Stimulated activated naive CD8-positive, alpha-beta T cell treated with anti-CD3 and anti-CD28 coated beads, Interleukin-15, amount 100 ng/mL, for 72 hours (primary cell): ENCODE results near the gene JAK1.
A peak's percentile ranks its signal among the peaks of the same experiment; 100 is the strongest.

Experiments
- ATAC-seq: fragments of 150-1000 bp; cut with Tn5 transposase; 2 replicates; pipeline ENCODE4 v1.10.0; 2021; ENCODE audit warnings: mild to moderate bottlenecking, moderate library complexity
- DNase-seq, 2 donors: peaks; one replicate each; pipeline ENCODE4 v3.0.0; 2021 to 2022
- H3K27ac Mint-ChIP-seq, 2 donors: one replicate each; pipeline ENCODE4 v1.8.0; 2022; ENCODE audit warnings: mild to moderate bottlenecking in 2 of 2, mixed read lengths in 2 of 2, moderate library complexity in 2 of 2
- H3K27me3 Mint-ChIP-seq: one replicate; pipeline ENCODE4 v1.8.0; 2022; ENCODE audit warnings: mixed read lengths
- H3K4me1 Mint-ChIP-seq: one replicate; pipeline ENCODE4 v1.8.0; 2022; ENCODE audit warnings: mild to moderate bottlenecking, mixed read lengths
- H3K4me3 Mint-ChIP-seq, 2 donors: one replicate each; pipeline ENCODE4 v1.8.0; 2022; ENCODE audit warnings: mild to moderate bottlenecking in 2 of 2, mixed read lengths in 2 of 2, moderate library complexity in 1 of 2
- H3K9me3 Mint-ChIP-seq, 2 donors: one replicate each; pipeline ENCODE4 v1.8.0; 2022; ENCODE audit warnings: mixed read lengths in 2 of 2

JAK1 gene

DNA sequence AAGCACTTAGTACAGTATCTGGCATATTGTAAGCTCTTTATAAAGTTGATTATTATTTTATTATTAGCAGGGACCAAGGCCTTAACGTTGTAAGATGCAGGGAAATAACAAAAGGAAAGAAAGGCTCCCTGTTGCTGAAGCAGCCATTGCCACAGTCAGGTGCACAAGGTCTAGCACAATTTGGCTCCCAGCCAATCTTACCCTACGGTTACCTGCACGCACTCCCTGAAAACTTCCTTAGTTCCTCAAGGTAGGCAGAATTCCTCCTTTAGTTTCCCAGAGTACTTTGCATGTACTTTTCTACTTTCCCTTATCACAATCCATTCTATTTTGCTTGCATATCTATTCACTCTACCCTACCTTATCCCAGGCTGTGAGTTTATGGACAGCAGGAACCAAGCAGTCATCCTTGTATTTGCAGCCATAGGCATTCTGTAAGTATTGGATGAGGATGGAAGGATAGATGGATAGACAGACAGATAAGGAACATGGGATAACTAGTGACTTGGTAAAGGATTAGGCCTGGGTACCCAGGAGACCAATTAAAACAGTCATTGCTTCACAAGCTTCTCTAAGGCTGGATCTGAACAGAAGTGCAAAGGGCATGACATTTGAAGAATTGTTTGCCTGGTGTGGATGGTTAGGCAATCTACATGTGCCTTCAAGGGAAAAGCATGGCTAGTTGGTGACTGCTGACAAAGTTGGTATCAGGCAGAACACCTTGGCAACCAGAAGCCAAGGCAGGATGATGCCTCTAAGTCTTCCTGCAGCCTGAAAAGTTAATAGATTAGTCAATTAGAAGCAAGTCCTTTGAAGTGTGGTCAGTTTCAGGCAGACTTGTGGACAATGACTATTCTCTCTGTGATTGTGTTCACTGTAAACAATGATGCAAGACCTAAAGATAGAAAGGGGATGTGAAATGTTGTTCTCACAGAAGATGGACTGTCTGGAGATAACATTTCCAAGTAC is 20.8 kb upstream of the JAK1 start:
- Mint-ChIP-seq H3K4me1 (peaks cover 20% of the 10 kb centered on the region), H3K27ac (peak overlapping the region in 1 of 2 donors; percentile 33), H3K27me3 (no peaks in the 10 kb centered on the region), H3K4me3 (no peak overlapping the region), H3K9me3 (no peaks in the 10 kb centered on the region)
- ATAC-seq (peak; percentile 94), DNase-seq (peak in 1 of 2 donors; percentile 32)

DNA sequence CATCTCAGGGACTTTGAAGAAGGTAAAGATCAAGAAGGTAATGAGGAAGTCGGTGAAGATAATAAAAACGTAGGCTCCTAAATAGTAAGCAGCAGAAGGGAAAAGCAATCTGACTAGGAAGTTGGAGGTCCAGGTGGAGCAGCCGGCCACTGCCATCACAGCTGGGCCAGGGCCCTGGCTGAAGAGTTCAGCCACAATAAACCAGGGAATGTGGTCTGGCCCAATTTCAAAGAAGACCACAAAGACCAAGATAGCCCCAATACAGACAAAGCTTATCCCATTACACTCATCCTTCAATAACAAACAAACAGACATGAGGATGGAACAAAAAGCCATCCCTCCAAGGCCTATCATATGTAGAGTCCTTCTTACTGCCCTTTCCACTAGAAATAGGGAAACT is 18.4 kb upstream of the JAK1 start:
- Mint-ChIP-seq H3K9me3 (no peaks in the 10 kb centered on the region), H3K4me3 (no peak overlapping the region), H3K27ac (no peak overlapping the region), H3K27me3 (no peaks in the 10 kb centered on the region), H3K4me1 (peaks cover 37% of the 10 kb centered on the region)
- no peak for ATAC-seq
- DNase-seq: no peak

DNA sequence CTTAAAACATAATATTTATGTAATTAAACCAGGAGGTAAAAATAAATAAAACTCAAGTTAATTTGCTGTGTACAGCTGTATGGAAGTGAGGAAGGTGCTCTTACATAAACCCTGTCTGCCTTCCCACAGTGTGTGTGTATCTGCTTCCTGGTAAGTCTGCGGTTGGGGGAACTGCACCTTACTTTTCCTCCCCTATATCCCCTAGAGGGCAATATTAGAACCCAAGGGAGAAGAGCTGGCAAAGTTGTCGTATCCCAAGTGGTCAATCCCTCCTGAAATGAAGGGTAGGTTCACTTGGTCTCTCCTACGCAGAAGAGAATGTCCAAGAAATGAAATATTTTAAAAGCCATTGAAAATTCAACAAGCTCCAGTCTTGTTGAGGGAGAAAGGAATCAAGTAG is 17.8 kb upstream of the JAK1 start:
- Mint-ChIP-seq H3K27me3 (no peaks in the 10 kb centered on the region), H3K4me3 (no peak overlapping the region)

DNA sequence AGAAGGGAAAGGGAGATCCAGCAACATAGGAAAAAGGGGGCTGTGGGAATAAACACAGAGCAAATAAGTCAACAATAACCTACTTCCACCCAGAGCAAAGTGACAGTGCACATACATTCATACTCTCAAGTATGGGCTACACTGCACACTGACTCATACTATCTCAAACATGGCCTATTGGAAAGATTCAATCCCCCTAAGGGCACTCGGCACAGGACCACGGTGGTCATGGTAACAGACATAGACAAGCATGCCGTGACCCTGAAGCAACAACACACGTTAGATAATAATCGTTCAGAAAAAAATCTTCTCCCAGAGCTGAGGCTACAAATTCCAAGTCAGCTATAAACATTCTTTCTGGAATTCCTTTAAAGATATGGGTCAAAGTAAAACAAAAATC is 16.8 kb upstream of the JAK1 start:
- H3K27ac Mint-ChIP-seq: no peak overlapping the region
- DNase-seq (no peak), ATAC-seq (no peak)
- peaks cover 37% of the 10 kb centered on the region for H3K4me1 Mint-ChIP-seq
- no peaks in the 10 kb centered on the region for H3K9me3 Mint-ChIP-seq
- no peak overlapping the region for H3K4me3 Mint-ChIP-seq
- H3K27me3 Mint-ChIP-seq: no peaks in the 10 kb centered on the region

More for the DNA sequence above, 17.8 kb upstream of the JAK1 start:
- ATAC-seq: no peak
- no peak overlapping the region for H3K27ac Mint-ChIP-seq
- peaks cover 37% of the 10 kb centered on the region for H3K4me1 Mint-ChIP-seq
- no peaks in the 10 kb centered on the region for H3K9me3 Mint-ChIP-seq
- no peak for DNase-seq

DNA sequence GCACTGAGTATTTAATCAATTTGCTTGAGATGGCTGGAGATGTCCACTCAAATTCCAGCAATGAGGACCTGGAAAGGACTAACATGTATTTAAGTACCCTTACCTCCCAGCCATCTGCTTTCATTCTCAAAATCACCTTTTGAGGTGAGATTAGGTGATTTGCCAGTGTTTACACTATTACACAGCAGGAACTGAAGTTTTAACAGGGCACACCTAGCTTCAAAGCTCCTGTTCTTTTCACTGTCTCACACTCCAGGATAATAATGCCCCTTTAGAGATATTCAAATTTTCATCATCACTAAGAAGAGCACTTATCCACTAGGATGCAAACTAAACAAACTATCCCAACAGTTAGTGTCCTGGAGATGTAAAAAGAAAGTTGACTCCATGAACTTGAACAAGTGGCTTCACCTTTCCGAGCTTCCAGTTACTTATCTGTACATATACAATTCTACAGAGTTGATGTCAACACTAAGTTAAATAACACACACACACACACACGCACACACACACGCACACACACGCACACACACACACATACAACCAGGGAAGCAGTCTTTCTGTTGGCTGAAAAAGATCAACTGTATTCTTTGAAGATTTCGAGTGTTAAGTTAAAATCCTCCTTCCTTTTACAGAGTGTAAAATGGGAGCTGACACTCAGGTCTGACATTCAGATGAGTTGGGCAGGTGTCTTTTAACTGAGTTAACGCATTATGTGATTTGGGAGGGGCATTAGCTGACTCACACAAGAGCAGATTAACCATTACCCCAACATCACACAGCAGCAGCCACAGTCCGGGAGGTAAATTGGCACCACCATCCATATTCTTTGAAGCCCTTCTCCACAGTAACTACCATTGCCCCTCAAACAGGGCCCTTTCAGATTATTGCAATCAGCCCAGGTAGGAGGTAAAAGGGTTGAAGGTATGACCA is 15.5 kb upstream of the JAK1 start:
- Mint-ChIP-seq H3K27ac (no peak overlapping the region), H3K4me3 (no peak overlapping the region)

DNA sequence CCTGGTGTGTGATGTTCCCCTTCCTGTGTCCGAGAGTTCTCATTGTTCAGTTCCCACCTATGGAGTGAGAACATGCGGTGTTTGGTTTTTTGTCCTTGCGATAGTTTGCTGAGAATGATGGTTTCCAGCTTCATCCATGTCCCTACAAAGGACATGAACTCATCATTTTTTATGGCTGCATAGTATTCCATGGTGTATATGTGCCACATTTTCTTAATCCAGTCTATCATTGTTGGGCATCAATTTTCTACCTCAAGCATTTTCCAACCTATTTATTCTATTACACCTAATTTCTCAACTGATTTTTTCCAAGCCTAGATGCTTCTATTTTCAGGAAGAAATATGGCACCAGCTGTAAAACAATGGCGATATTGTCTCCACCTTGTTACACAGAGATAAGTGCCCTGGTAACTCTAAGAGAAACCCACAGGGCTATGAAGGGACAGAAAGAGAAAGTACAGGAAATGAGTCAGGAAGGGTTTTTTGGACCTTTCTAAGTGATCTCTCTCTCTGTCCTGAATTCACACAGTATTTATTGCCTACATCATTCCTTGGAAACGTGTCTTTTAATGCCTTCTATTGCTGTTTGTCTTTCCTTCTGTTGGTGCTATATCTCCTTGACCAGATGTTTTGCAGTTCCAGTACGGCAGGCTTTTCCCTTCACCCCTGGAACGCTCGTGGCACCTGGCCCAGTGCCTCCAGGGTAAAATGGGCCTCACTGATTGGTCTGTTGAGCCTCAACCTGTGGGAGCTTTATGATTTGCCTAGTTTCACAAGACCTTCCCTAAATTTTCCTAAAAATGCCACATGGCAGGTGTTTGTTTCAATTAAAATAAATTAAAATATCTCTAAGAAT is 14.6 kb upstream of the JAK1 start:
- Mint-ChIP-seq H3K9me3 (no peaks in the 10 kb centered on the region), H3K4me3 (peak overlapping the region; percentile 9 to 36), H3K27me3 (no peaks in the 10 kb centered on the region), H3K27ac (no peak overlapping the region), H3K4me1 (peaks cover 37% of the 10 kb centered on the region)
- ATAC-seq: peak; percentile 91
- DNase-seq: no peak

More for the DNA sequence above, 15.5 kb upstream of the JAK1 start:
- ATAC-seq: no peak
- no peaks in the 10 kb centered on the region for H3K27me3 Mint-ChIP-seq
- no peak for DNase-seq
- no peaks in the 10 kb centered on the region for H3K9me3 Mint-ChIP-seq
- peaks cover 37% of the 10 kb centered on the region for H3K4me1 Mint-ChIP-seq

DNA sequence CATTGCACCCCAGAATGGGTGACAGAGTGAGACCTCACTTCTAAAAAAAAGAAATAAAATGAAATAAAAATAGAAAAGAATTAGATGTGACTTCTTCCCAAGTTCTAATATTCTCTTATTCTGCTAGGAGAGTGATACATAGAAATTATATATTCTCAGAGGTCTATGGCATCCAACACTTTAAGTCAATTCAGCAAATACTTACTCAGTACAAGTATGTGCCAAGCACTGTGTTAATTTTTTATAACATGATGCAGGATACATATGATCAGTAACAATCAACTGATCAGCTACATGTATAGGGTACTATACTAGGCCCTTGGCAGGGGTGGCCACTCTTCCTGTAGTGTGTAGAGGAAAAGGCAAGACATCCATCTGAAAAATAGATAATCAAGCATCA is 13.0 kb upstream of the JAK1 start:
- peaks cover 29% of the 10 kb centered on the region for H3K4me1 Mint-ChIP-seq
- no peak for DNase-seq
- no peaks in the 10 kb centered on the region for H3K27me3 Mint-ChIP-seq
- H3K9me3 Mint-ChIP-seq: no peaks in the 10 kb centered on the region
- H3K27ac Mint-ChIP-seq: no peak overlapping the region
- H3K4me3 Mint-ChIP-seq: no peak overlapping the region
- ATAC-seq: no peak

DNA sequence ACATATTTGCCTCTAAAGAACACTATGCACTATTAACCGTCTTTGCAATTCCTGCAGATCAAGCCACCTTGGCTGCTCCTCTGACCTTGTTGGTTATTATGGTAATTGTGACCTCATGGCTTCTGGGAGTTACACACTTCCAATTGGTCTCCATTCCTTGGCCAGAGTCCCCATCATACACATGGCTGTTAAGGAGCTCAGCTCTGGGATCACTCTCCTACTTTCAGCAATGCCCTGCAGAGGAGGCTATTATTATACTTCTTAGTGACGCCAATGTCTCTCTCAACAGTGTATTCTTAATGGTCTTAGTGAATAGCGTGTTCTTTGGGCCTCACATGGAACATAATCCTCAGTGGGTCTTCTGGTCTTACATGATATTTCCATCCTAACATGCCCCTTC is 10.0 kb upstream of the JAK1 start:
- ATAC-seq (no peak), DNase-seq (no peak)
- Mint-ChIP-seq H3K27me3 (no peaks in the 10 kb centered on the region), H3K9me3 (no peaks in the 10 kb centered on the region), H3K4me1 (peaks cover 8% of the 10 kb centered on the region), H3K27ac (no peak overlapping the region), H3K4me3 (no peak overlapping the region)

DNA sequence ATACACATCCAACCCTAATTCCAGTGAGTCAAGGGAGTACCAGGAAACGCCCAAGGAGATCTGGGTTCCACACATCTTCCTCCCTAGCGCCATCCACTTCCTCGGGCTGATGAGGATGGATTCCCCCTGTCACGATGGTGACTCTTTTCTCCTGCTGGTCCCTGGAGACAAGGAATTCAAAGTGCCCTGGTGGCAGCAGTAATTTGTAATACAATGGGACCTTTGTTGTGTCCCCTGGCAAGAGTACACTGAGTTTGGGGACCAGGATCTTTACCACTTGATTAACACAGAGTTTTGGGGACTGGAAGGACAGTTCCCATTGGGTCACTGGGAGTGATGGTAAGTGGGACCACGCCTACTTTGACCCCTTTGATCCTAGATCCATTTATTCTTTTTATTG is 9.4 kb upstream of the JAK1 start:
- Mint-ChIP-seq H3K9me3 (no peaks in the 10 kb centered on the region), H3K4me1 (peaks cover 2% of the 10 kb centered on the region), H3K4me3 (no peak overlapping the region), H3K27me3 (no peaks in the 10 kb centered on the region), H3K27ac (no peak overlapping the region)
- DNase-seq: no peak
- ATAC-seq: no peak

DNA sequence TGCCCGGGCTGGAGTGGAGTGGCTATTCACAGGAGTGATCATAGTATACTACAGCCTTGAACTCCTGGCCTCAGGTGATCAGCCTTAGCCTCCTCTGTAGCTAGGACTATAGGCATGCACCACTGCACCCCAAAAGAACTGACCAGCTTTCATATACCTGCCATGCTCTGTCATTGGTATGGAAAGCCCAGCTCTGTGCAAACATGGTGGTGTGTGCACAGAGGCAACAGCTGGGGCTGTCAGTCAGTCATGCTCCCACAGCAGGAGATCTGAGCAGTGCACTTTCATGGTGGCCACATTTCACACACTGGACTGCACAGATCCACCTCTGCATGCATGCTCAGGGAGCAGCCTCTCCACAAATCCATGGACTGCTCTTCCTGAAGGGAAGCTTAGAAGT is 8.8 kb upstream of the JAK1 start:
- no peak overlapping the region for H3K4me3 Mint-ChIP-seq
- ATAC-seq (peak; percentile 23), DNase-seq (no peak)
- H3K27me3 Mint-ChIP-seq: no peaks in the 10 kb centered on the region
- no peaks in the 10 kb centered on the region for H3K9me3 Mint-ChIP-seq
- H3K27ac Mint-ChIP-seq: no peak overlapping the region
- H3K4me1 Mint-ChIP-seq: no peaks in the 10 kb centered on the region

DNA sequence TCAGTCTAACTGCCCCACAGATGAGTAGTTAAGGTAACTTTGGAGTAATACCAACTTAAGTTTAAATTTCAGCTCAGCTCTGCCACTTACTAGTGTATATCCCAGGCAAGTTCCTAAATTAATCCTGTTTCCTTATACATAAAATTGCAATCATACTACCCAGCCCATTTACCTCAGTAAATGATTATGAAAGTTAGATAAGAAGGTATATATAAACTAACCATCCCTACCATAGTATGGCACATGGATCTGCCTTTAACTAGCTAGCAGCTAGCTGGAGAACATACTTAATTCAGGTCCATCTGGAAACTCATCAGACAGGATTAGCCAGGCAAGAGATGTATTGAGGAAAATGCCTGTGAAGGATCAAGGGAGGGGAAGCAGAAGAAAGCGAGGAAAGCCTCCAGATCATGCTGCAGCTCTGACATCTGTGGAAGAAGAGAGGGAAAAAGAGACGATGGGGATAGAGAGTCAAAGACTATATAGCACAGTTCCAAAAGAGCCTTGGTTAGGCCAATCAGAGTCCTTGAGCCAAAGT is 8.0 kb upstream of the JAK1 start:
- H3K27ac Mint-ChIP-seq: no peak overlapping the region
- no peaks in the 10 kb centered on the region for H3K9me3 Mint-ChIP-seq
- no peaks in the 10 kb centered on the region for H3K4me1 Mint-ChIP-seq
- no peak overlapping the region for H3K4me3 Mint-ChIP-seq
- H3K27me3 Mint-ChIP-seq: no peaks in the 10 kb centered on the region
- DNase-seq (no peak), ATAC-seq (no peak)

DNA sequence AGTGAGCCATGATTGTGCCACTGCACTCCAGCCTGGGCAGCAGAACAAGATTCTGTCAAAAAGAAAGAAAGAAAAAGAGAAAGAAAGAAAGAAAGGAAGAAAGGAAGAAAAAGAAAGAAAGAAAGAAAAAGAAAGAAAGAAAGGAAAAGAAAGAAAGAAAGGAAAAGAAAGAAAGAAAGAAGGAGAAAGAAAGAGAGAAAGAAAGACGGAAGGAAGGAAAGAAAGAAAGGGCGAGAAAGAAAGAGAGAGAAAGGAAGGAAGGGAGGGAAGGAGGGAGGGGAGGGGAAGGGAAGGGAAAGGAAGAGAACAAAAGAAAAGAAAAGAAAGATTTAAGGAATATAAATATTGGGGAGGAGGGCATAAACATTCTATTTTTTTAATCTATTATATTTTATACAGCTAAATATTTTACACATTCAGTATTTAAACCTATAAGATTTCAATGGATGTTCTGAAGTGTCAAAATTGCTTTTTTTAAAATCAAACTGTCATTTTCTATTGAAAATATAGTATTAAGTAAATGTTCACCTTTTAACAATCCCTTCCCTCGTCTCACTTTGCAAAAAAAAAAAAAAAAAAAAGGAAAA is 6.8 kb upstream of the JAK1 start:
- ATAC-seq (no peak), DNase-seq (no peak)
- no peaks in the 10 kb centered on the region for H3K27me3 Mint-ChIP-seq
- peak overlapping the region in 1 of 2 donors; percentile 91 for H3K27ac Mint-ChIP-seq
- no peak overlapping the region for H3K4me3 Mint-ChIP-seq
- H3K4me1 Mint-ChIP-seq: peaks cover under 1% of the 10 kb centered on the region
- H3K9me3 Mint-ChIP-seq: no peaks in the 10 kb centered on the region

DNA sequence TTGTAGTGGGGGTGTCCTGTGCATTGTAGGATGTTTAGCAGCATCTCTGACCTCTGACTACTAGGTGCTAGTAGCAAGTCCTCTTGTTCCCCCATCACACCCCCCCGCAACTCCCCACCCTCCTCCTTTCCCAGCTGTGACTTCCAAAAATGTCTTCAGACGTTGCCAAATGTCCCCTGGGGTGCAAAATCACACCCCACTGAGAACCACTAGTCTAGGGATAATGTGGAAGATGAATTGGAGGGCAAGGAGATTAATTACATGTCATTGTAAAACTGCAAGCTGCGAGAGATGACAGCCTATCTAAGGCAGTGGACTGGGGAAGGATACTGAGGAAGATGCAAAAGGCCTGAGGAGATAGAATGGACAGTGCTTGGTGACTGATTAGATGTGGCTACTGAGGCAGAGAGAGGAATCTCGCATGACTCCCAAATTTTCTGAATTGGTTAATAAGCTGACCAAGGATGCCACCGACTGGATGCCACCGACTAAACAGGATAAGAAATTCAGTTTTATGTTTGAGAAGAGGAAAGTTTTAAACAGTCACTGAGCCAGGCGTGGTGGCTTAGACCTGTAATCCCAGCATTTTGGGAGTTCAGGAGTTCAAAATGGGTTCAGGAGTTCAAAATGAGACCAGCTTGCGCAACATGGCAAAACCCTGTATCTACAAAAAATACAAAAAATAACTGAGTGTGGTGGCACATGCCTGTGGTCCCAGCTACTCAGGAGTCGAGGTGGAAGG is 3.1 kb upstream of the JAK1 start:
- peaks cover 16% of the 10 kb centered on the region for H3K4me1 Mint-ChIP-seq
- ATAC-seq (no peak), DNase-seq (no peak)
- no peaks in the 10 kb centered on the region for H3K27me3 Mint-ChIP-seq
- no peaks in the 10 kb centered on the region for H3K9me3 Mint-ChIP-seq
- no peak overlapping the region for H3K27ac Mint-ChIP-seq
- no peak overlapping the region for H3K4me3 Mint-ChIP-seq

DNA sequence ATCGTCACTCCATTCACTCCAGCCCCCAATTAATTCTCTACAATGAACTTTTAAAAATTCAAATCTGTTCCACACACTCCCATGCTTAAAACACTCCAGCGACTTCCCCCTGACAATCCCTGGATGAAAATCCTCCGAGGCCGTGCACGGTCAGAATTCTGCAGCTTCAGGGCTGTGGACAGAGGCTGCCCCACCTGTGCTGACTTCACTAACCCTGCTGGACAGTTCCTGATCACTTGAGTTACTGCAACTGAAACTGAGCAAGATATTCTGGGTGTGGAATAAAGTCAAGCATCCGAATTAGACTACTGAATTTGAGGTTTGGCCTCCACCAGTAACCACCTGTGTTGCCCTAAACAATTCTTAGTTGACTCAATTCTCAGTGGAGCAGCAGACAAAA is 1.0 kb upstream of the JAK1 start:
- Mint-ChIP-seq H3K27me3 (no peaks in the 10 kb centered on the region), H3K4me1 (peaks cover 32% of the 10 kb centered on the region), H3K27ac (no peak overlapping the region), H3K9me3 (no peaks in the 10 kb centered on the region), H3K4me3 (peak overlapping the region; percentile 60 to 85)
- ATAC-seq (no peak), DNase-seq (no peak)
